Skeletal muscle satellite cell (primary cell): ENCODE data around the gene PAFAH1B2.
"Not testable (repeated sequence)": the region's sequence is repeated elsewhere in the genome, so short reads cannot be mapped to it uniquely, and the experiment has no call there.

Experiments
- H3K27me3 ChIP-seq: 2 replicates; pipeline ENCODE4 v1.7.0; 2013; ENCODE audit warnings: low read length; ENCODE audit not compliant: control insufficient read depth, insufficient read depth
- H3K36me3 ChIP-seq: 2 replicates; pipeline ENCODE4 v1.7.0; 2013; ENCODE audit warnings: mild to moderate bottlenecking, control low read depth, low read length; ENCODE audit not compliant: insufficient read depth
- H3K4me1 ChIP-seq: 2 replicates; pipeline ENCODE4 v1.7.0; 2013; ENCODE audit warnings: low read length; ENCODE audit not compliant: control insufficient read depth, insufficient read depth
- H3K4me2 ChIP-seq: 2 replicates; pipeline ENCODE4 v1.7.0; 2013; ENCODE audit warnings: mild to moderate bottlenecking, low read length
- H3K4me3 ChIP-seq: 2 replicates; pipeline ENCODE4 v1.7.0; 2013; ENCODE audit warnings: low read length
- H3K9ac ChIP-seq: 2 replicates; pipeline ENCODE4 v1.7.0; 2013; ENCODE audit warnings: mild to moderate bottlenecking, low read depth, low read length, moderate library complexity
- H3K9me3 ChIP-seq: replicated peaks from 2 replicates; pipeline ENCODE4 v1.7.0; 2013; ENCODE audit warnings: mild to moderate bottlenecking, control low read depth, low read length

The PAFAH1B2 gene

GRCh38 chr11:117200813-117201657 is 56.9 kb downstream of the PAFAH1B2 start:
- Histone ChIP-seq H3K9me3 (no peaks in the 10 kb centered on the region), H3K27me3 (no peaks in the 10 kb centered on the region), H3K4me3 (peak overlapping the region; percentile 97), H3K4me1 (peaks cover 70% of the 10 kb centered on the region), H3K36me3 (peaks cover 46% of the 10 kb centered on the region), H3K4me2 (peak overlapping the region; percentile 99), H3K9ac (peak overlapping the region; percentile 99)

GRCh38 chr11:117201658-117202305 is 57.7 kb downstream of the PAFAH1B2 start:
- Histone ChIP-seq H3K9me3 (no peaks in the 10 kb centered on the region), H3K36me3 (peaks cover 48% of the 10 kb centered on the region), H3K4me3 (peak overlapping the region; percentile 97), H3K4me2 (peak overlapping the region; percentile 99), H3K4me1 (peaks cover 72% of the 10 kb centered on the region), H3K9ac (peak overlapping the region; percentile 99), H3K27me3 (no peaks in the 10 kb centered on the region)

GRCh38 chr11:117202386-117203068 is 58.4 kb downstream of the PAFAH1B2 start:
- Histone ChIP-seq H3K4me3 (peak overlapping the region; percentile 97), H3K27me3 (no peaks in the 10 kb centered on the region), H3K9me3 (no peaks in the 10 kb centered on the region), H3K36me3 (peaks cover 48% of the 10 kb centered on the region), H3K9ac (peak overlapping the region; percentile 99), H3K4me2 (peak overlapping the region; percentile 99), H3K4me1 (peaks cover 72% of the 10 kb centered on the region)

GRCh38 chr11:117203069-117203407 is 59.0 kb downstream of the PAFAH1B2 start:
- H3K36me3 ChIP-seq, result peaks cover 48% of the 10 kb centered on the region

GRCh38 chr11:117204283-117205080 is 60.4 kb downstream of the PAFAH1B2 start:
- peak overlapping the region; percentile 99 for H3K4me2 ChIP-seq
- no peaks in the 10 kb centered on the region for H3K9me3 ChIP-seq
- no peak overlapping the region for H3K4me3 ChIP-seq
- peak overlapping the region; percentile 44 for H3K9ac ChIP-seq
- peaks cover 55% of the 10 kb centered on the region for H3K4me1 ChIP-seq
- no peaks in the 10 kb centered on the region for H3K27me3 ChIP-seq
- H3K36me3 ChIP-seq, result peaks cover 48% of the 10 kb centered on the region

More at GRCh38 chr11:117203069-117203407, 59.0 kb downstream of the PAFAH1B2 start:
- H3K4me3 ChIP-seq, result peak overlapping the region; percentile 97
- no peaks in the 10 kb centered on the region for H3K27me3 ChIP-seq
- peak overlapping the region; percentile 99 for H3K4me2 ChIP-seq
- peaks cover 67% of the 10 kb centered on the region for H3K4me1 ChIP-seq
- no peaks in the 10 kb centered on the region for H3K9me3 ChIP-seq
- H3K9ac ChIP-seq, result peak overlapping the region; percentile 99

- no peak overlapping the region for H3K4me2 ChIP-seq
- peaks cover 44% of the 10 kb centered on the region for H3K36me3 ChIP-seq
- no peaks in the 10 kb centered on the region for H3K9me3 ChIP-seq
- H3K4me1 ChIP-seq, result peaks cover 47% of the 10 kb centered on the region
- H3K9ac ChIP-seq, result peak overlapping the region; percentile 44
- H3K4me3 ChIP-seq, result no peak overlapping the region
- H3K27me3 ChIP-seq, result no peaks in the 10 kb centered on the region
Measured at GRCh38 chr11:117205211-117205818, 61.2 kb downstream of the PAFAH1B2 start.

- not testable (repeated sequence) for H3K9ac ChIP-seq, H3K27me3 ChIP-seq, H3K4me2 ChIP-seq, H3K9me3 ChIP-seq, H3K4me3 ChIP-seq
- Histone ChIP-seq H3K36me3 (peaks cover 44% of the 10 kb centered on the region), H3K4me1 (peaks cover 45% of the 10 kb centered on the region)
Measured at GRCh38 chr11:117206111-117206510, 62.0 kb downstream of the PAFAH1B2 start.

GRCh38 chr11:117206859-117207258 is 62.8 kb downstream of the PAFAH1B2 start:
- H3K4me3 ChIP-seq, H3K27me3 ChIP-seq, H3K4me2 ChIP-seq, H3K9me3 ChIP-seq, H3K9ac ChIP-seq: not testable (repeated sequence)
- Histone ChIP-seq H3K4me1 (peaks cover 38% of the 10 kb centered on the region), H3K36me3 (peaks cover 45% of the 10 kb centered on the region)

GRCh38 chr11:117207481-117207880 is 63.4 kb downstream of the PAFAH1B2 start:
- not testable (repeated sequence) for H3K27me3 ChIP-seq

GRCh38 chr11:117208710-117209109 is 64.6 kb downstream of the PAFAH1B2 start:
- not testable (repeated sequence) for H3K27me3 ChIP-seq, H3K9me3 ChIP-seq, H3K4me3 ChIP-seq, H3K9ac ChIP-seq, H3K4me2 ChIP-seq
- peaks cover 37% of the 10 kb centered on the region for H3K36me3 ChIP-seq
- peaks cover 19% of the 10 kb centered on the region for H3K4me1 ChIP-seq

More at GRCh38 chr11:117207481-117207880, 63.4 kb downstream of the PAFAH1B2 start:
- H3K36me3 ChIP-seq, result peaks cover 39% of the 10 kb centered on the region
- not testable (repeated sequence) for H3K9ac ChIP-seq, H3K4me3 ChIP-seq, H3K4me2 ChIP-seq, H3K9me3 ChIP-seq
- peaks cover 32% of the 10 kb centered on the region for H3K4me1 ChIP-seq
